ENCODE results near the gene PACC1. TPM values are rescaled to one million over a fixed set of nuclear protein-coding genes. Genes with fewer than 3 reads are reported as not detected.

PACC1 gene
- total RNA-seq, 4 donors from 2014 or later = 1.6 to 7.4 (median 3.0) TPM

- Histone ChIP-seq H3K4me1 (no peaks in the 10 kb centered on the region), H3K36me3 (peaks cover 0 to 69% (median 0%) of the 10 kb centered on the region in 3 donors), H3K27me3 (no peaks in the 10 kb centered on the region), H3K4me3 (no peak overlapping the region), H3K9me3 (no peaks in the 10 kb centered on the region), H3K27ac (no peak overlapping the region)
- TF ChIP-seq POLR2A (IDR thresholded peaks at IDR 0.05) = no peak
- TF ChIP-seq CTCF (IDR thresholded peaks at IDR 0.05) = no peak
- no peak for DNase-seq
Measured at GRCh38 chr1:212359794-212360479, 54.7 kb downstream of the PACC1 start.

- TF ChIP-seq CTCF (IDR thresholded peaks at IDR 0.05) = no peak
- TF ChIP-seq POLR2A (IDR thresholded peaks at IDR 0.05) = no peak
Measured at GRCh38 chr1:212355230-212355969, 59.3 kb downstream of the PACC1 start.

GRCh38 chr1:212354464-212354863, 60.2 kb downstream of the PACC1 start:
- Histone ChIP-seq H3K4me1 (no peaks in the 10 kb centered on the region), H3K4me3 (no peak overlapping the region), H3K27ac (no peak overlapping the region), H3K9me3 (no peaks in the 10 kb centered on the region), H3K36me3 (peaks cover 0 to 66% (median 0%) of the 10 kb centered on the region in 3 donors), H3K27me3 (no peaks in the 10 kb centered on the region)
- DNase-seq = no peak
- TF ChIP-seq POLR2A (IDR thresholded peaks at IDR 0.05) (no peak), CTCF (IDR thresholded peaks at IDR 0.05) (no peak)

More at GRCh38 chr1:212355230-212355969, 59.3 kb downstream of the PACC1 start:
- no peaks in the 10 kb centered on the region for H3K4me1 ChIP-seq
- no peak overlapping the region for H3K27ac ChIP-seq
- DNase-seq = no peak
- H3K9me3 ChIP-seq = no peaks in the 10 kb centered on the region
- peaks cover 0 to 67% (median 0%) of the 10 kb centered on the region in 3 donors for H3K36me3 ChIP-seq
- no peak overlapping the region for H3K4me3 ChIP-seq
- no peaks in the 10 kb centered on the region for H3K27me3 ChIP-seq

- Histone ChIP-seq H3K27ac (no peak overlapping the region), H3K4me3 (no peak overlapping the region), H3K4me1 (no peaks in the 10 kb centered on the region), H3K27me3 (no peaks in the 10 kb centered on the region), H3K9me3 (no peaks in the 10 kb centered on the region), H3K36me3 (peaks cover 0 to 63% (median 0%) of the 10 kb centered on the region in 3 donors)
- DNase-seq = no peak
- no peak for TF ChIP-seq CTCF (IDR thresholded peaks at IDR 0.05)
- TF ChIP-seq POLR2A (IDR thresholded peaks at IDR 0.05) = no peak
Measured at GRCh38 chr1:212353181-212353580, 61.5 kb downstream of the PACC1 start.

GRCh38 chr1:212351588-212352362, 62.9 kb downstream of the PACC1 start:
- Histone ChIP-seq H3K4me1 (no peaks in the 10 kb centered on the region), H3K36me3 (peaks cover 0 to 58% (median 0%) of the 10 kb centered on the region in 3 donors), H3K9me3 (no peaks in the 10 kb centered on the region), H3K4me3 (no peak overlapping the region), H3K27ac (no peak overlapping the region), H3K27me3 (no peaks in the 10 kb centered on the region)
- DNase-seq = no peak
- TF ChIP-seq POLR2A (IDR thresholded peaks at IDR 0.05) (no peak), CTCF (IDR thresholded peaks at IDR 0.05) (no peak)
